ENCODE measurements around the gene CNTNAP2. TPM values are rescaled to one million over a fixed set of nuclear protein-coding genes. Genes with fewer than 3 reads are reported as not detected.

CNTNAP2 gene
- total RNA-seq, 1 experiment from 2014 or later = 60.0 TPM

DNA sequence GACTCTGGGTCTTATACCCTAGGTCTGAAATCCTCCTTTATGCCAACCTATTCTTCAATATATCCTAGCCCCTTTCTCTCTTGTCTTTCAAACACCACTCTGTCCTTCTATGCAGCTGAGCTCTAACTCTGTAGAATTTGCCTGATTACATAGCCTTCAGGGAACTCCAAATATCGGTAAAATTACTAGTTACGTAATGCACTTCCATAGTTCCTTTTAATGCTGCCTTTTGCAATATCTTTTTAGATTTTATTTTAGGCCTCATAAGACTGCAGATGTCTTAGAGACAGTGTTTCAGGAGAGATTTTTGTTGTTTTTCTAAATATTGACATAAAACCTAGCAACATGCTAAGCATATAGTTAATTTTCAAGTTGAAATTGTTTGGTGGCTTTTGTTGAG is 924.8 kb downstream of the CNTNAP2 start:
- intact Hi-C loops (cut with micrococcal nuclease; ENCODE audit: unreplicated experiment) = no loop called here
- TF ChIP-seq, protein P1, sequence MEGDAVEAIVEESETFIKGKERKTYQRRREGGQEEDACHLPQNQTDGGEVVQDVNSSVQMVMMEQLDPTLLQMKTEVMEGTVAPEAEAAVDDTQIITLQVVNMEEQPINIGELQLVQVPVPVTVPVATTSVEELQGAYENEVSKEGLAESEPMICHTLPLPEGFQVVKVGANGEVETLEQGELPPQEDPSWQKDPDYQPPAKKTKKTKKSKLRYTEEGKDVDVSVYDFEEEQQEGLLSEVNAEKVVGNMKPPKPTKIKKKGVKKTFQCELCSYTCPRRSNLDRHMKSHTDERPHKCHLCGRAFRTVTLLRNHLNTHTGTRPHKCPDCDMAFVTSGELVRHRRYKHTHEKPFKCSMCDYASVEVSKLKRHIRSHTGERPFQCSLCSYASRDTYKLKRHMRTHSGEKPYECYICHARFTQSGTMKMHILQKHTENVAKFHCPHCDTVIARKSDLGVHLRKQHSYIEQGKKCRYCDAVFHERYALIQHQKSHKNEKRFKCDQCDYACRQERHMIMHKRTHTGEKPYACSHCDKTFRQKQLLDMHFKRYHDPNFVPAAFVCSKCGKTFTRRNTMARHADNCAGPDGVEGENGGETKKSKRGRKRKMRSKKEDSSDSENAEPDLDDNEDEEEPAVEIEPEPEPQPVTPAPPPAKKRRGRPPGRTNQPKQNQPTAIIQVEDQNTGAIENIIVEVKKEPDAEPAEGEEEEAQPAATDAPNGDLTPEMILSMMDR (conservative IDR thresholded peaks at IDR 0.05; ENCODE audit: low read depth, low read length) = no peak
- TF ChIP-seq EZH2 (IDR thresholded peaks at IDR 0.05; ENCODE audit: borderline replicate concordance, low read depth, low read length, poor library complexity, severe bottlenecking) = no peak
- Histone ChIP-seq H3K36me3 (ENCODE audit: insufficient read depth, low read length, poor library complexity, severe bottlenecking) (no peaks in the 10 kb centered on the region), H3K9me3 (ENCODE audit: low read depth, low read length, poor library complexity, severe bottlenecking) (no peaks in the 10 kb centered on the region), H3K4me1 (ENCODE audit: insufficient read depth, low read length, poor library complexity, severe bottlenecking) (no peaks in the 10 kb centered on the region), H3K27ac (ENCODE audit: low read depth, low read length, poor library complexity, severe bottlenecking) (no peak overlapping the region), H3K27me3 (replicated peaks; ENCODE audit: insufficient read depth, low read depth, low read length, poor library complexity) (no peaks in the 10 kb centered on the region), H3K4me3 (ENCODE audit: low read depth, low read length, poor library complexity, severe bottlenecking) (no peak overlapping the region)
- BruUV-seq (replicated peaks) = no TSS peak
- CTCF ChIA-PET = no interaction called here
- POLR2A ChIA-PET (ENCODE audit: low non-redundant PET) = no interaction called here
- DNase-seq (ENCODE audit: low spot score) = no peak

DNA sequence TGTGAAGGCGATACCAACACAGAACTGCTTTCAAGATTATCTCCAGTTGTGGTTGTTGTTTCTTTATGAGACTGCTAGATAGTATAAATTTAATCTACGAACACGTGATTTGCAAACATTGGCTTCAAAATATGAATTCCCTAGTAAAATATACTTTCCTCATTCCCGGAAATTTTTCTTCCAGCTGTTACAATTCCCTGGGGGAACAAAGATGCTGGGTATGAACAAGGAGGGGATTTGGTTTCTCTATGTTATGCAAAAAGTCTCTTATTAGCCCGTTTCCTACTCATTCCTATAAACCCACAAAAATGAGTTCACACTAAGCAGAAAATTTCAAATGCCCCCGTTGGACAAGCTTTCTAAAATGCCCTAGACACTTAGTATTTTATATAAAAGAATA is 928.3 kb downstream of the CNTNAP2 start:
- no peaks in the 10 kb centered on the region for H3K36me3 ChIP-seq (ENCODE audit: insufficient read depth, low read length, poor library complexity, severe bottlenecking)
- no peaks in the 10 kb centered on the region for H3K27me3 ChIP-seq (replicated peaks; ENCODE audit: insufficient read depth, low read depth, low read length, poor library complexity)
- no peaks in the 10 kb centered on the region for H3K9me3 ChIP-seq (ENCODE audit: low read depth, low read length, poor library complexity, severe bottlenecking)
- intact Hi-C loops (cut with micrococcal nuclease; ENCODE audit: unreplicated experiment) = no loop called here
- CTCF ChIA-PET = no interaction called here
- POLR2A ChIA-PET (ENCODE audit: low non-redundant PET) = no interaction called here
- no peak overlapping the region for H3K27ac ChIP-seq (ENCODE audit: low read depth, low read length, poor library complexity, severe bottlenecking)
- H3K4me3 ChIP-seq (ENCODE audit: low read depth, low read length, poor library complexity, severe bottlenecking) = no peak overlapping the region
- no peak for DNase-seq (ENCODE audit: low spot score)
- no TSS peak for BruUV-seq (replicated peaks)
- no peaks in the 10 kb centered on the region for H3K4me1 ChIP-seq (ENCODE audit: insufficient read depth, low read length, poor library complexity, severe bottlenecking)
- no peak for TF ChIP-seq EZH2 (IDR thresholded peaks at IDR 0.05; ENCODE audit: borderline replicate concordance, low read depth, low read length, poor library complexity, severe bottlenecking)
- TF ChIP-seq, protein P1 (conservative IDR thresholded peaks at IDR 0.05; ENCODE audit: low read depth, low read length) = no peak

GRCh38 chr7:147047696-147048095 is 931.1 kb downstream of the CNTNAP2 start:
- no peak for DNase-seq (ENCODE audit: low spot score)
- Histone ChIP-seq H3K36me3 (ENCODE audit: insufficient read depth, low read length, poor library complexity, severe bottlenecking) (no peaks in the 10 kb centered on the region), H3K9me3 (ENCODE audit: low read depth, low read length, poor library complexity, severe bottlenecking) (no peaks in the 10 kb centered on the region), H3K4me1 (ENCODE audit: insufficient read depth, low read length, poor library complexity, severe bottlenecking) (peaks cover 2% of the 10 kb centered on the region), H3K4me3 (ENCODE audit: low read depth, low read length, poor library complexity, severe bottlenecking) (no peak overlapping the region), H3K27me3 (replicated peaks; ENCODE audit: insufficient read depth, low read depth, low read length, poor library complexity) (no peaks in the 10 kb centered on the region), H3K27ac (ENCODE audit: low read depth, low read length, poor library complexity, severe bottlenecking) (no peak overlapping the region)
- ChIA-PET CTCF (no interaction called here), POLR2A (ENCODE audit: low non-redundant PET) (no interaction called here)
- no TSS peak for BruUV-seq (replicated peaks)
- intact Hi-C loops (cut with micrococcal nuclease; ENCODE audit: unreplicated experiment) = no loop called here
- TF ChIP-seq, protein P1 (conservative IDR thresholded peaks at IDR 0.05; ENCODE audit: low read depth, low read length) = no peak
- no peak for TF ChIP-seq EZH2 (IDR thresholded peaks at IDR 0.05; ENCODE audit: borderline replicate concordance, low read depth, low read length, poor library complexity, severe bottlenecking)
